PFSK-1 (cell line): ENCODE data around the gene IKBKE.

Source experiments
- FOXP2 ChIP-seq: optimal IDR thresholded peaks from 2 replicates; pipeline ENCODE3; 2011; ENCODE audit warnings: borderline replicate concordance, control low read depth, inconsistent platforms; ENCODE audit not compliant: insufficient read depth; ENCODE audit errors: extremely low read length, extremely low read depth
- POLR2AphosphoS5 ChIP-seq: IDR thresholded peaks from 2 replicates; pipeline ENCODE4 v1.6.1; 2012; ENCODE audit warnings: low read depth, mild to moderate bottlenecking, control low read depth, low read length, moderate library complexity
- SIN3A ChIP-seq: IDR thresholded peaks from 2 replicates; pipeline ENCODE4 v1.6.1; 2012; ENCODE audit warnings: mild to moderate bottlenecking, low read length, moderate library complexity, borderline replicate concordance; ENCODE audit not compliant: insufficient read depth
- TAF1 ChIP-seq: IDR thresholded peaks from 2 replicates; pipeline ENCODE4 v1.6.1; 2012; ENCODE audit warnings: low read length, control low read depth, borderline replicate concordance; ENCODE audit not compliant: insufficient read depth
- TF ChIP-seq, protein P1 (sequence below), 2 experiments: IDR thresholded peaks; 2 replicates each; pipeline versions ENCODE4 v1.6.1 to v1.8.0; 2011 to 2012; ENCODE audit warnings: low read depth in 2 of 2, low read length in 2 of 2, control low read depth in 1 of 2, inconsistent platforms in 1 of 2, mild to moderate bottlenecking in 1 of 2, moderate library complexity in 1 of 2; ENCODE audit not compliant: insufficient read depth in 1 of 2

The IKBKE gene

DNA sequence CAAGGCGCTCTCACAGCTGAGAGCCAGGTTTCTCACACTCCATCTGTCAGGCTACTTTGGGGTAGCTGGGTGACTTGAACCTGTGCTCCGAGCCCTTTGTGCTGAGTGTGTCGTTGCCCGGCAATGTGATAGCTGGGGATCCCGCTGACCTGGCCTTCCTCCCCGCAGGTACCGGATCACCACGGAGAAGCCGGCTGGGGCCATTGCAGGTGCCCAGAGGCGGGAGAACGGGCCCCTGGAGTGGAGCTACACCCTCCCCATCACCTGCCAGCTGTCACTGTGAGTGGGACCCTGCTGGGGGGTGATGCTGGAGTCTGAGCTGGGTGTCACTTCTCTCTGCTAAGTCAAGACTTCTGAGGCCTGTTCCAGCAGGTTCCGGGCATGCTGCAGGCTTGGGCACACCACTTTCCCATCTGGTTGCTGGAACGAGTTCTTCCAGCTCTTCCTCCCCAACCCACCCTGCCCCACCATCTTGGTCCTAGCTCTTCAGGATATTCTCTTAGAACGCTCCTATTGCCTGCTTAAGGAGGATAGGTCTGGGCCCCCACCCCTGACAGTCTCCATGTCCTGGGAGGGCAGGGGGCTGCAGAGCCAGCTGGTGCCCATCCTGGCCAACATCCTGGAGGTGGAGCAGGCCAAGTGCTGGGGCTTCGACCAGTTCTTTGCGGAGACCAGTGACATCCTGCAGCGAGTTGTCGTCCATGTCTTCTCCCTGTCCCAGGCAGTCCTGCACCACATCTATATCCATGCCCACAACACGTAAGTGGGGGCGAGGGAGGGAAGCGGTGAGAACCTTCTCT lies 7.5 kb downstream of the IKBKE start:
- TF ChIP-seq FOXP2 = no peak
- no peak for TF ChIP-seq SIN3A
- TF ChIP-seq, protein P1, sequence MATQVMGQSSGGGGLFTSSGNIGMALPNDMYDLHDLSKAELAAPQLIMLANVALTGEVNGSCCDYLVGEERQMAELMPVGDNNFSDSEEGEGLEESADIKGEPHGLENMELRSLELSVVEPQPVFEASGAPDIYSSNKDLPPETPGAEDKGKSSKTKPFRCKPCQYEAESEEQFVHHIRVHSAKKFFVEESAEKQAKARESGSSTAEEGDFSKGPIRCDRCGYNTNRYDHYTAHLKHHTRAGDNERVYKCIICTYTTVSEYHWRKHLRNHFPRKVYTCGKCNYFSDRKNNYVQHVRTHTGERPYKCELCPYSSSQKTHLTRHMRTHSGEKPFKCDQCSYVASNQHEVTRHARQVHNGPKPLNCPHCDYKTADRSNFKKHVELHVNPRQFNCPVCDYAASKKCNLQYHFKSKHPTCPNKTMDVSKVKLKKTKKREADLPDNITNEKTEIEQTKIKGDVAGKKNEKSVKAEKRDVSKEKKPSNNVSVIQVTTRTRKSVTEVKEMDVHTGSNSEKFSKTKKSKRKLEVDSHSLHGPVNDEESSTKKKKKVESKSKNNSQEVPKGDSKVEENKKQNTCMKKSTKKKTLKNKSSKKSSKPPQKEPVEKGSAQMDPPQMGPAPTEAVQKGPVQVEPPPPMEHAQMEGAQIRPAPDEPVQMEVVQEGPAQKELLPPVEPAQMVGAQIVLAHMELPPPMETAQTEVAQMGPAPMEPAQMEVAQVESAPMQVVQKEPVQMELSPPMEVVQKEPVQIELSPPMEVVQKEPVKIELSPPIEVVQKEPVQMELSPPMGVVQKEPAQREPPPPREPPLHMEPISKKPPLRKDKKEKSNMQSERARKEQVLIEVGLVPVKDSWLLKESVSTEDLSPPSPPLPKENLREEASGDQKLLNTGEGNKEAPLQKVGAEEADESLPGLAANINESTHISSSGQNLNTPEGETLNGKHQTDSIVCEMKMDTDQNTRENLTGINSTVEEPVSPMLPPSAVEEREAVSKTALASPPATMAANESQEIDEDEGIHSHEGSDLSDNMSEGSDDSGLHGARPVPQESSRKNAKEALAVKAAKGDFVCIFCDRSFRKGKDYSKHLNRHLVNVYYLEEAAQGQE (IDR thresholded peaks at IDR 0.05; ENCODE audit: insufficient read depth in 1 of 2, low read depth in 2 of 2, low read length in 2 of 2) = no peak
- no peak for TF ChIP-seq TAF1
- no peak for TF ChIP-seq POLR2AphosphoS5

DNA sequence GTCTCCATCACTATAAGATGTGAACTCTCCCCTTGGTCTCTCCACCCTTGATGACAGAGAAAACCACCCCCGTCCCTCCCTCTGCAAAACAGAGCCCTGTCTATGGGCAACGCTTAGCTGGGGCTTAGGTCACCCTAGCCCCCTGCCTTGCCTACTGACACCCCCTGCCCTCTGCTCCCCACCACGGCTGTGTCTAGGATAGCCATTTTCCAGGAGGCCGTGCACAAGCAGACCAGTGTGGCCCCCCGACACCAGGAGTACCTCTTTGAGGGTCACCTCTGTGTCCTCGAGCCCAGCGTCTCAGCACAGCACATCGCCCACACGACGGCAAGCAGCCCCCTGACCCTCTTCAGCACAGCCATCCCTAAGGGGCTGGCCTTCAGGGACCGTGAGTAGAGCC lies 8.5 kb downstream of the IKBKE start:
- TF ChIP-seq FOXP2 (no peak), TAF1 (no peak), SIN3A (no peak), POLR2AphosphoS5 (no peak)
- TF ChIP-seq, protein P1 (IDR thresholded peaks at IDR 0.05; ENCODE audit: insufficient read depth in 1 of 2, low read depth in 2 of 2, low read length in 2 of 2) = no peak

DNA sequence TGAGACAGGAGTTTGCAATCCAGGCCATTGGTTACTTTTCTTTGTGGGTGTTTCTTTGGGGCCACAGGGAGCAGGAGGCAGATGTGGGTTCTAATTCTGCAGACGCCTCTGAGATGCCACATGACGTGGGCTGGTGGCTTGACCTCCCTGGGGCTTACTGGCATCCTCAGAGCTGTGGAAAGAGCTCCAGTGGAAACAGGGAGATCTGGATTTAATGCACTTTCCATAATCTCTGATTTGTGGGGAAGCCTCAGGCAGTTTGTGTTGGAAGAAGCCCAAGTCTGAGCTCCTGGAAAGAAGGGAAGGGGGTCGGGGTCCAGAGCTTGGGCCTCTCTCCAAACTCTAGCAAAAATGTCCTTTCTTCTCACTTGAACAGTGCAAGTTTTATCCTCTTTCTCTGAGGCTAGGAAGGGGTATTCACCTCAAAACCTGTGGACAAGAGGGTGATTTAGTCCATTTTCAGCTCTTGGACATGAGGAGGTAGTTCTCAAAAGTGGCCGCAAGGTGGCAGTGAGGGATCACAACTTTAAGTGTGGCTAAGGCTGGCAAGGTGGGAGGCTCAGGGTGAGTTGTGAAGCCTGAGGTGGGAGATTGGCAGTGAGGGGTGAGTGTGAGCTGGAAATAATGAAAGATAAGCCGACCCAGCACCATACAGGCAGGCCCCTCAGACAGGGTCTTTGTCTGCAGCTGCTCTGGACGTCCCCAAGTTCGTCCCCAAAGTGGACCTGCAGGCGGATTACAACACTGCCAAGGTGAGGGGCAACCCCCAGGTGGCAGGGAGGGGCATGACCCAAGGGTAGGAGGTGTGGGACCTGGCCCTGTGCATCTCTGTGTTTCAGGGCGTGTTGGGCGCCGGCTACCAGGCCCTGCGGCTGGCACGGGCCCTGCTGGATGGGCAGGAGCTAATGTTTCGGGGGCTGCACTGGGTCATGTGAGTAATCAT lies 9.2 kb downstream of the IKBKE start:
- TF ChIP-seq, protein P1 (IDR thresholded peaks at IDR 0.05; ENCODE audit: insufficient read depth in 1 of 2, low read depth in 2 of 2, low read length in 2 of 2) = no peak
- TF ChIP-seq TAF1 = no peak
- TF ChIP-seq POLR2AphosphoS5 = no peak
- TF ChIP-seq FOXP2 = no peak
- no peak for TF ChIP-seq SIN3A

DNA sequence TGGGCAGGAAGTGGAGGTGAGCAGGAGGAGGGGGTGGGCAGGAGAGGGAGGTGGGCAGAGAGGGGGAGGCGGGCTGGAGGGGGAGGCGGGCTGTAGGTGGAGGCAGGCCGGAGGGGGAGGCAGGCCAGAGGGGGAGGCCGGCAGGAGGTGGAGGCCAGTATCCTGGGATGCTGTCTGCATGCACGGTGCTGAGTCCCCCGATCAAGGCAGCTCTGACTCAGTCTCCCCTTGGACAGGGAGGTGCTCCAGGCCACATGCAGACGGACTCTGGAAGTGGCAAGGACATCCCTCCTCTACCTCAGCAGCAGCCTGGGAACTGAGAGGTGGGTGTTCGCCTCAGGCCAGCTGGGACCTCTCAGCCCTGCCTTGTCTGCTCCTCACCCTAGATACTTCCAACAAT lies 9.9 kb downstream of the IKBKE start:
- TF ChIP-seq, protein P1 (IDR thresholded peaks at IDR 0.05; ENCODE audit: insufficient read depth in 1 of 2, low read depth in 2 of 2, low read length in 2 of 2) = no peak
- TF ChIP-seq SIN3A (no peak), TAF1 (no peak), FOXP2 (no peak), POLR2AphosphoS5 (no peak)
